ENCODE data around the gene TMEM91. TPM values are rescaled to one million over a fixed set of nuclear protein-coding genes. Genes with fewer than 3 reads are reported as not detected.

TMEM91 gene
- total and polyA plus RNA-seq, 2 of the 13 experiments (the other 11 are each of a cell fraction or from before 2014, with no cell fraction given), result 6.3 to 10.3 TPM

GRCh38 chr19:41409288-41409687 is 33.0 kb downstream of the TMEM91 start:
- Histone ChIP-seq H3K9ac (ENCODE audit: insufficient read depth, low read depth, low read length) (peak overlapping the region; percentile 59), H3K4me2 (ENCODE audit: low read depth, low read length) (peak overlapping the region; percentile 63), H3K36me3 (replicated peaks in 1 of 2; ENCODE audit: control insufficient read depth in 1 of 2, insufficient read depth in 2 of 2, low read length in 2 of 2) (peaks cover 2 to 5% of the 10 kb centered on the region in 2 experiments; a peak in 3 of 5 replicates), H3K27me3 (ENCODE audit: control insufficient read depth in 1 of 2, insufficient read depth in 2 of 2, low read length in 2 of 2) (no peaks in the 10 kb centered on the region), H2AFZ (ENCODE audit: low read length) (no peak overlapping the region), H3K4me1 (ENCODE audit: insufficient read depth, low read length) (peaks cover 30% of the 10 kb centered on the region), H3K79me2 (ENCODE audit: insufficient read depth, low read length) (no peaks in the 10 kb centered on the region), H4K20me1 (ENCODE audit: insufficient read depth, low read length) (no peaks in the 10 kb centered on the region), H3K9me3 (ENCODE audit: low read length) (no peaks in the 10 kb centered on the region), H3K4me3 (replicated peaks in 1 of 3; ENCODE audit: insufficient read depth in 1 of 3, low read depth in 2 of 3, low read length in 3 of 3) (peak overlapping the region in 2 of 3 experiments; percentile 15 to 35; a peak in 1 of 6 replicates), H3K27ac (ENCODE audit: extremely low read length, insufficient read depth, low read length) (peak overlapping the region; percentile 74)
- POLR2A ChIA-PET, result interaction anchor here (0.5 to 2.8 kb wide), 9 partner anchors 15 to 147 kb away, joined by 3 to 15 read pairs (median 6); partner anchors contain the start of genes B3GNT8, B9D2 and DMAC2
- CTCF ChIA-PET (ENCODE audit: low intra/inter-chr PET ratio, low total read pairs), result no interaction called here
- FAIRE-seq (peak; percentile 96), DNase-seq (ENCODE audit: low spot score) (peak; percentile 92), ATAC-seq (peak; percentile 97)
- no TSS peak for BruUV-seq (replicated peaks)
- WGBS (ENCODE audit: low lambda C conversion rate), result 3% methylated on average over 4 of the region's 4 CpGs
- intact Hi-C loops (cut with micrococcal nuclease; ENCODE audit: unreplicated experiment) (no loop called here), in situ Hi-C loops (cut with HindIII; ENCODE audit: extremely low pct_ligation_motif_present, low pct_unique_long_range_greater_than_20kb) (no loop called here)
- 0 out of 2 replicates have a peak, but pooled peaks have one; percentile 21 for TF ChIP-seq ERF (CRISPR knock-in tag; IDR thresholded peaks at IDR 0.05)
- TF ChIP-seq ZNF136 (CRISPR knock-in tag; IDR thresholded peaks at IDR 0.05; ENCODE audit: low read depth), result no peak
- TF ChIP-seq SKI (IDR thresholded peaks at IDR 0.05; ENCODE audit: partially characterized antibody), result no peak
- no peak for TF ChIP-seq DZIP1 (CRISPR knock-in tag; IDR thresholded peaks at IDR 0.05)
- no peak for TF ChIP-seq ZMAT5 (CRISPR knock-in tag; IDR thresholded peaks at IDR 0.05; ENCODE audit: borderline replicate concordance, low read depth)
- no peak for TF ChIP-seq ZNF329 (CRISPR knock-in tag; IDR thresholded peaks at IDR 0.05; ENCODE audit: low read depth)
- no peak for TF ChIP-seq HNRNPUL1 (IDR thresholded peaks at IDR 0.05; ENCODE audit: low read depth, low read length)
- TF ChIP-seq MEF2D (CRISPR knock-in tag; IDR thresholded peaks at IDR 0.05), result peak; percentile 58; the same call in 1 of the 2 replicates
- no peak for TF ChIP-seq ZNF496 (CRISPR knock-in tag; IDR thresholded peaks at IDR 0.05; ENCODE audit: insufficient replicate concordance)
- TF ChIP-seq ZNF652 (CRISPR knock-in tag; IDR thresholded peaks at IDR 0.05; ENCODE audit: borderline replicate concordance, low read depth), result no peak
- TF ChIP-seq ZBTB39 (CRISPR knock-in tag; IDR thresholded peaks at IDR 0.05), result no peak
- TF ChIP-seq ZBTB20 (CRISPR knock-in tag; IDR thresholded peaks at IDR 0.05; ENCODE audit: borderline replicate concordance, low read depth), result peak; percentile 67; the same call in 1 of the 2 replicates
- TF ChIP-seq POGK (CRISPR knock-in tag; conservative IDR thresholded peaks at IDR 0.05), result no peak
- TF ChIP-seq, protein P1, sequence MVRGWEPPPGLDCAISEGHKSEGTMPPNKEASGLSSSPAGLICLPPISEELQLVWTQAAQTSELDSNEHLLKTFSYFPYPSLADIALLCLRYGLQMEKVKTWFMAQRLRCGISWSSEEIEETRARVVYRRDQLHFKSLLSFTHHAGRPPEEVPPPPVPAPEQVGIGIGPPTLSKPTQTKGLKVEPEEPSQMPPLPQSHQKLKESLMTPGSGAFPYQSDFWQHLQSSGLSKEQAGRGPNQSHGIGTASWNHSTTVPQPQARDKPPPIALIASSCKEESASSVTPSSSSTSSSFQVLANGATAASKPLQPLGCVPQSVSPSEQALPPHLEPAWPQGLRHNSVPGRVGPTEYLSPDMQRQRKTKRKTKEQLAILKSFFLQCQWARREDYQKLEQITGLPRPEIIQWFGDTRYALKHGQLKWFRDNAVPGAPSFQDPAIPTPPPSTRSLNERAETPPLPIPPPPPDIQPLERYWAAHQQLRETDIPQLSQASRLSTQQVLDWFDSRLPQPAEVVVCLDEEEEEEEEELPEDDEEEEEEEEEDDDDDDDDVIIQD (CRISPR knock-in tag; IDR thresholded peaks at IDR 0.05; ENCODE audit: low read depth), result 0 out of 2 replicates have a peak, but pooled peaks have one; percentile 12
- peak; percentile 66; the same call in 1 of the 2 replicates for TF ChIP-seq ZNF614 (CRISPR knock-in tag; IDR thresholded peaks at IDR 0.05; ENCODE audit: borderline replicate concordance)
- TF ChIP-seq JUND (CRISPR knock-in tag; IDR thresholded peaks at IDR 0.05), result peak; percentile 98

All from HepG2 (cell line).